CD14-positive monocyte (primary cell): ENCODE measurements around the gene AHCTF1. TPM values are rescaled to one million over a fixed set of nuclear protein-coding genes. Genes with fewer than 3 reads are reported as not detected.

Source experiments
- DNase-seq, 3 donors: peaks; one replicate each; pipeline ENCODE4 v3.0.0-alpha.2; 2011 to 2022
- H2AFZ ChIP-seq: 2 replicates; pipeline ENCODE4 v1.6.0; 2012; ENCODE audit warnings: mild to moderate bottlenecking, low read depth, low read length, inconsistent platforms; ENCODE audit not compliant: insufficient read depth, poor library complexity, severe bottlenecking
- H3K27ac ChIP-seq, 2 donors: 1 replicate in 1 of 2; 2 replicates in 1 of 2; pipeline ENCODE4 v1.5.1; 2012 to 2013; ENCODE audit warnings: low read length in 2 of 2, control low read depth in 1 of 2, inconsistent platforms in 1 of 2, low read depth in 1 of 2, mild to moderate bottlenecking in 1 of 2
- H3K27me3 ChIP-seq, 2 donors: one replicate each; pipeline versions ENCODE4 v1.6.0 to v1.6.1; 2011 to 2013; ENCODE audit warnings: low read length in 2 of 2; ENCODE audit not compliant: control insufficient read depth in 2 of 2, insufficient read depth in 2 of 2
- H3K36me3 ChIP-seq, 2 donors: replicated peaks in 1 of 2; 1 replicate in 1 of 2; 2 replicates in 1 of 2; pipeline versions ENCODE4 v1.5.1 to v1.6.1; 2012 to 2013; ENCODE audit warnings: low read length in 2 of 2, control low read depth in 1 of 2, inconsistent platforms in 1 of 2, mild to moderate bottlenecking in 1 of 2; ENCODE audit not compliant: insufficient read depth in 2 of 2, control insufficient read depth in 1 of 2
- H3K4me1 ChIP-seq, 2 donors: 1 replicate in 1 of 2; 2 replicates in 1 of 2; pipeline versions ENCODE4 v1.5.1 to v1.6.1; 2012 to 2013; ENCODE audit warnings: low read length in 2 of 2, control low read depth in 1 of 2, inconsistent platforms in 1 of 2, mild to moderate bottlenecking in 1 of 2, moderate library complexity in 1 of 2; ENCODE audit not compliant: insufficient read depth in 2 of 2, control insufficient read depth in 1 of 2
- H3K4me2 ChIP-seq: replicated peaks from 2 replicates; pipeline ENCODE3; 2012; ENCODE audit warnings: low read length, moderate library complexity, mild to moderate bottlenecking; ENCODE audit not compliant: poor library complexity, severe bottlenecking; ENCODE audit errors: extremely low read depth
- H3K4me3 ChIP-seq, 3 experiments: fragments of 200-600 bp in 1 of 3; sonication (generic) in 1 of 3; replicated peaks in 1 of 3; 1 replicate in 2 of 3; 2 replicates in 1 of 3; pipeline ENCODE4 v1.5.1; 2011 to 2013; ENCODE audit warnings: low read length in 3 of 3, mild to moderate bottlenecking in 3 of 3, control low read depth in 2 of 3, low read depth in 2 of 3, inconsistent platforms in 1 of 3, moderate library complexity in 1 of 3
- H3K79me2 ChIP-seq: 2 replicates; pipeline ENCODE4 v1.6.0; 2012; ENCODE audit warnings: mild to moderate bottlenecking, control low read depth, inconsistent platforms, low read length, moderate library complexity; ENCODE audit not compliant: insufficient read depth
- H3K9ac ChIP-seq: 2 replicates; pipeline ENCODE4 v1.6.0; 2017; ENCODE audit warnings: low read length, mild to moderate bottlenecking; ENCODE audit not compliant: insufficient read depth, poor library complexity, severe bottlenecking
- H3K9me3 ChIP-seq, 2 donors: replicated peaks in 1 of 2; 1 replicate in 1 of 2; 2 replicates in 1 of 2; pipeline versions ENCODE4 v1.5.1 to v1.6.1; 2012 to 2013; ENCODE audit warnings: low read length in 2 of 2, control low read depth in 1 of 2; ENCODE audit not compliant: control insufficient read depth in 1 of 2, insufficient read depth in 1 of 2
- H4K20me1 ChIP-seq: 2 replicates; pipeline ENCODE4 v1.6.0; 2012; ENCODE audit warnings: mild to moderate bottlenecking, low read length, control low read depth, moderate library complexity; ENCODE audit not compliant: insufficient read depth
- H3K27ac Mint-ChIP-seq, 7 donors: one replicate each; pipeline ENCODE4 v1.8.0; 2020; ENCODE audit warnings: mild to moderate bottlenecking in 7 of 7, mixed read lengths in 7 of 7, moderate library complexity in 6 of 7, inconsistent platforms in 2 of 7
- H3K27me3 Mint-ChIP-seq, 3 donors: one replicate each; pipeline ENCODE4 v1.8.0; 2021 to 2022; ENCODE audit warnings: low read depth in 3 of 3, mild to moderate bottlenecking in 3 of 3, mixed read lengths in 3 of 3, moderate library complexity in 3 of 3, inconsistent platforms in 1 of 3
- H3K36me3 Mint-ChIP-seq, 2 donors: one replicate each; pipeline ENCODE4 v1.8.0; 2020; ENCODE audit warnings: mixed read lengths in 2 of 2, inconsistent platforms in 1 of 2, mild to moderate bottlenecking in 1 of 2
- H3K4me1 Mint-ChIP-seq: one replicate; pipeline ENCODE4 v1.8.0; 2020; ENCODE audit warnings: mild to moderate bottlenecking, mixed read lengths
- H3K4me3 Mint-ChIP-seq, 2 donors: one replicate each; pipeline ENCODE4 v1.8.0; 2020; ENCODE audit warnings: mild to moderate bottlenecking in 2 of 2, mixed read lengths in 2 of 2, moderate library complexity in 1 of 2
- H3K9me3 Mint-ChIP-seq, 7 donors: one replicate each; pipeline ENCODE4 v1.8.0; 2020 to 2022; ENCODE audit warnings: mixed read lengths in 7 of 7, mild to moderate bottlenecking in 6 of 7, moderate library complexity in 6 of 7, inconsistent platforms in 2 of 7
- WGBS: methylation state at CpG from one replicate; pipeline ENCODE4 v1.1.5; 2013; ENCODE audit warnings: missing lambda C conversion rate; ENCODE audit not compliant: insufficient coverage; 5-methylcytosine and 5-hydroxymethylcytosine counted together
- intact Hi-C, 2 donors: fragments of 100-400 bp; cut with micrococcal nuclease; formaldehyde crosslinking; loops; one replicate each; pipeline versions ENCODE4 v1.15.0 to v1.15.1; 2023
- polyA plus RNA-seq, 3 donors: library from polyadenylated mRNA; depleted of rRNA in 1 of 3; unstranded in 2 of 3; stranded (reverse) in 1 of 3; fragments of 300-500 nt in 2 of 3; fragments of >200 nt in 1 of 3; fragmentation: Illumina TruSeq in 2 of 3; gene quantifications; 1 replicate in 2 of 3; 2 replicates in 1 of 3; pipeline ENCODE4 v1.2.3, GENCODE V29; 2012 to 2021
- TF ChIP-seq, protein P1 (sequence below): fragments of 200-600 bp; IDR thresholded peaks from one replicate; pipeline ENCODE4 v1.8.0; 2022; ENCODE audit warnings: antibody characterized with exemption, mild to moderate bottlenecking

The AHCTF1 gene
- polyA plus RNA-seq, 3 donors, result 2.4 to 8.8 (median 5.4) TPM

DNA sequence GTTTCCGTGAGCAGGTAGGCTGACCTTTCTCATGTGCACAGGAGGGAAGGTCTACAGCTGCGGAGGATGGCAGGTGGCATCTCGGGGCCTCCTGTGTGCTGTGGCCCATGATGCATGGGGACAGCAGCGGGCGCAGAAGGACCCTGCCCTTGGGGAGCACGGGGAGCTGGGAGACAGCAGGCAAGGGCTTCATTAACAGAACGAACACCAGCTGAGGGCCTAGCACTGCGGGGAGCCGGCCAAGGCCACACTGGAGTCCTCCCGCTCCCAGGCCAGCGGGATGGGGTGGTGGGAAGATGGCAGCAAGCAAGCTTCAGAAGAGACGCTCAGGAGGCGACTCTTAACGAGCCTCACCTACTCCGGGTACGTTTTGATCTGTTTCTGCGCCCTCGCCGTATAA, 140.9 kb downstream of the AHCTF1 start:
- intact Hi-C loops, result no loop called here
- H3K4me2 ChIP-seq, result no peak overlapping the region

DNA sequence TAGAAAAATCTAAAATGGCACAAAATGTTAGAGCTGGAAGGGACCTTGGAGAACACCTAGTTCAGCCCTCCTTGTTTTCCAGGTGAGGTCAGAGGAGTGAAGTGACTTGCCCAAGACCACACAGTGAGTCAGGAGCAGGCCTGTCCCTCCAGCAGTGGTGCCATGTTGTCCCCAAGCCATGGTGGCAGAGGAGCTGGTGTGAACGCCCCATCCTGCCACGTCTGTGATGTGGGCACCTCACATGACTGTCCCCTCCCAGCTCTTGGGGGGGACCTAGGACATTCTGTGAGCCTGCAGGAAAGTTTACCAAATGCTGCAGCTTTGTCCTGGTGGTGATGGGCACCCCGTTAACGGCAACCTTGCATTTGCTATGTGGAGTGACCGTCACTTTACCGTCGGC, 141.4 kb downstream of the AHCTF1 start:
- Histone ChIP-seq H3K4me2 (no peak overlapping the region), H2AFZ (no peak overlapping the region), H3K79me2 (no peaks in the 10 kb centered on the region), H3K9ac (no peak overlapping the region), H3K27ac (no peak overlapping the region), H3K4me3 (no peak overlapping the region), H3K36me3 (no peaks in the 10 kb centered on the region), H4K20me1 (no peaks in the 10 kb centered on the region), H3K4me1 (peaks cover 12 to 17% of the 10 kb centered on the region in 2 donors), H3K27me3 (no peaks in the 10 kb centered on the region), H3K9me3 (peaks cover 4 to 5% of the 10 kb centered on the region in 2 donors)
- Mint-ChIP-seq H3K27ac (peak overlapping the region in 1 of 7 donors; percentile 11), H3K36me3 (no peaks in the 10 kb centered on the region), H3K27me3 (peaks cover 2 to 6% (median 6%) of the 10 kb centered on the region in 3 donors), H3K9me3 (peaks cover 2 to 11% (median 6%) of the 10 kb centered on the region in 7 donors), H3K4me3 (no peak overlapping the region), H3K4me1 (peaks cover 25% of the 10 kb centered on the region)
- WGBS, result 97% methylated on average over 6 of the region's 7 CpGs
- intact Hi-C loops, result no loop called here
- DNase-seq, result no peak
- TF ChIP-seq, protein P1, sequence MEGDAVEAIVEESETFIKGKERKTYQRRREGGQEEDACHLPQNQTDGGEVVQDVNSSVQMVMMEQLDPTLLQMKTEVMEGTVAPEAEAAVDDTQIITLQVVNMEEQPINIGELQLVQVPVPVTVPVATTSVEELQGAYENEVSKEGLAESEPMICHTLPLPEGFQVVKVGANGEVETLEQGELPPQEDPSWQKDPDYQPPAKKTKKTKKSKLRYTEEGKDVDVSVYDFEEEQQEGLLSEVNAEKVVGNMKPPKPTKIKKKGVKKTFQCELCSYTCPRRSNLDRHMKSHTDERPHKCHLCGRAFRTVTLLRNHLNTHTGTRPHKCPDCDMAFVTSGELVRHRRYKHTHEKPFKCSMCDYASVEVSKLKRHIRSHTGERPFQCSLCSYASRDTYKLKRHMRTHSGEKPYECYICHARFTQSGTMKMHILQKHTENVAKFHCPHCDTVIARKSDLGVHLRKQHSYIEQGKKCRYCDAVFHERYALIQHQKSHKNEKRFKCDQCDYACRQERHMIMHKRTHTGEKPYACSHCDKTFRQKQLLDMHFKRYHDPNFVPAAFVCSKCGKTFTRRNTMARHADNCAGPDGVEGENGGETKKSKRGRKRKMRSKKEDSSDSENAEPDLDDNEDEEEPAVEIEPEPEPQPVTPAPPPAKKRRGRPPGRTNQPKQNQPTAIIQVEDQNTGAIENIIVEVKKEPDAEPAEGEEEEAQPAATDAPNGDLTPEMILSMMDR, result no peak

More for the DNA sequence above, 140.9 kb downstream of the AHCTF1 start:
- no peak overlapping the region for H3K27ac ChIP-seq
- peaks cover 25% of the 10 kb centered on the region for H3K4me1 Mint-ChIP-seq
- no peak overlapping the region for H3K9ac ChIP-seq
- no peaks in the 10 kb centered on the region for H4K20me1 ChIP-seq
- TF ChIP-seq, protein P1, result no peak
- 96% methylated on average over 18 of the region's 19 CpGs for WGBS
- peaks cover under 1 to 7% (median 3%) of the 10 kb centered on the region in 7 donors for H3K9me3 Mint-ChIP-seq
- no peak overlapping the region for H2AFZ ChIP-seq
- H3K4me3 Mint-ChIP-seq, result no peak overlapping the region
- H3K9me3 ChIP-seq, result peaks cover 0 to under 1% of the 10 kb centered on the region in 2 donors
- H3K4me1 ChIP-seq, result peaks cover 12 to 17% of the 10 kb centered on the region in 2 donors
- H3K27me3 Mint-ChIP-seq, result peaks cover 5 to 6% (median 6%) of the 10 kb centered on the region in 3 donors
- H3K79me2 ChIP-seq, result no peaks in the 10 kb centered on the region
- H3K27me3 ChIP-seq, result no peaks in the 10 kb centered on the region
- H3K27ac Mint-ChIP-seq, result peak overlapping the region in 1 of 7 donors; percentile 66
- H3K4me3 ChIP-seq, result no peak overlapping the region
- no peak for DNase-seq
- no peaks in the 10 kb centered on the region for H3K36me3 Mint-ChIP-seq
- no peaks in the 10 kb centered on the region for H3K36me3 ChIP-seq
